ENCODE data around the gene AGAP2.

- TF ChIP-seq CTCF (IDR thresholded peaks at IDR 0.05) (no peak), POLR2A (IDR thresholded peaks at IDR 0.05; ENCODE audit: low read depth) (no peak)
Measured at GRCh38 chr12:57739914-57740538, 1.5 kb upstream of the AGAP2 start.

Data from esophagus muscularis mucosa (tissue), 3 donors.